ENCODE measurements around the gene VSTM4.

GRCh38 chr10:49066944-49067730 lies 48.2 kb downstream of the VSTM4 start:
- TF ChIP-seq CTCF (IDR thresholded peaks at IDR 0.05; ENCODE audit: borderline replicate concordance, extremely low read depth, low read length, poor library complexity, severe bottlenecking) = no peak
- TF ChIP-seq EZH2 (IDR thresholded peaks at IDR 0.05; ENCODE audit: borderline replicate concordance, low read depth, low read length, severe bottlenecking) = no peak

All from DND-41 (cell line).